Hematopoietic multipotent progenitor cell treated with erythropoietin and hydrocortisone succinate and interleukin-3 and kit ligand, for 4 days (in vitro differentiated cells): ENCODE measurements around the gene EED.
"Not testable (repeated sequence)": the region's sequence is repeated elsewhere in the genome, so short reads cannot be mapped to it uniquely, and the experiment has no call there.

Experiments used
- DNase-seq: peaks from one replicate; pipeline ENCODE4 v3.0.0-alpha.2; 2015

Gene EED

DNA sequence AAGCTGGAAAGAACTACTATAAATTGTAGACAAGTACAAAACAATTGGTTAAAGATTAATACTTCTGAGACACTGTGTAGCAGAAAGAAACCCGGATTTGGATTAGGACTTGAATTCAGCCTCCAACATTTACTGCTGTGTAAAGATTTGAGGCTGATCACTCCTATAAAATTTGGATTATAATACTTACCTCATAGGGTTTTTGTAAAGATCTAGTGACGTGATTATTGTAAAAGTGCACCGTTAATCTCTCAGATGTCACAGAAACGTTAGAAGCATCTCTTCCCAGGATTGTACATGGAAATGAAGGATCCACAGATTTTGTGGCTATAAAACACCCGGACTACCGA, 57.2 kb downstream of the EED start:
- DNase-seq: no peak

DNA sequence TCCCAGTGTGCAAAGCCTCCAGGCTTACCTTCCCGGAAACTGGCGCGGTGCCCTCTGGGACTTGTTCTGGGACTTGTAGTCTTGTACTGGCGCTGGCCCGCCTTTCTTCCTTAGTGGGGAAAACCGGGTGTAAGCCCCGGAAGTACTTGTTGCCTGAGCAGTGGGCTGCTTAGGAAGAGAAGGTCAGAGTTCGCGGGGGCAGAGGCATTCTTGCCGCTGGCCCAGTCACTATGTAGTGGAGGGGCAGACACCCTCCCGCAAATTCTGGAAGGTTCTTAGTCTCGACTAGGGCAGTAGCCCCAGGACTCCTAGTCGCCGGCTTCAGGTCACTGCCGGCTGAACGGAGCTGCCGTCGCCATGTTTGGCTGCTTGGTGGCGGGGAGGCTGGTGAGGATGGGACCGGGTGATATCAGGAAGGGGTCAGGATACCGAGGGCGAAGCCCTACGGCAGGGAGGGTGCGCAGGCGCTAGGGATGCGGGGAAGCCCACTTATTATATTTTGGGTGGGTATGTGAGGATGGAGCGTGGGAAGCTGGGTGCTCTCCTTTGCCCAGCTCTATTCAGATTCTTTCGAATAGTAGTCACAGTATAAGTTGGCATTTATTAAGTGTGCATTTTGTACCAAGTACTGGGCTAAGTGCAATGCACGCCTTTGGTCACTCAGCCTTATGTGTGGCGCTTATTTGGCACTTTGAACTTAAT, 57.7 kb downstream of the EED start, which contains the start of gene HIKESHI:
Gene HIKESHI (plus strand): TSS at position 149 of the 702 bp plus-strand sequence. CDS start 209 bp downstream, at position 358.
- peak; percentile 99 for DNase-seq

DNA sequence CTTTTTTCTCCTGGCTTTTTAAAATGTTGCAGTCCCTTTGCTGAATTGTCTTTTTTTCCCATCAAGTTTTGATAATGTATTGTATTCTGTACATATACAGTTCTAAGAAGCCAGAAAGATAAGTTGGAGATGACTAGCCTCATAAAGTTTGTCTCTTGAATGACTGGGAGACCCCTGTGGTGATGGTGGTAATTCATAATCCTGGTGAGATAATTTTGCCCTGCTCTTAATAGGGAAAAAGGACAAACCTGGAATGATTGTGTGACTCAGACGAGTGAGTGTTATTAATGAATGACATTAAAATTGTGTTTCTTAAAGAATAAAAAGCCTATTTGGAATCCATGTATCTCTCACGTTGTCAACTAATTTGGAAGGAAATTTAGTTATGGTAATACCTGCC, 58.7 kb downstream of the EED start:
- no peak for DNase-seq

DNA sequence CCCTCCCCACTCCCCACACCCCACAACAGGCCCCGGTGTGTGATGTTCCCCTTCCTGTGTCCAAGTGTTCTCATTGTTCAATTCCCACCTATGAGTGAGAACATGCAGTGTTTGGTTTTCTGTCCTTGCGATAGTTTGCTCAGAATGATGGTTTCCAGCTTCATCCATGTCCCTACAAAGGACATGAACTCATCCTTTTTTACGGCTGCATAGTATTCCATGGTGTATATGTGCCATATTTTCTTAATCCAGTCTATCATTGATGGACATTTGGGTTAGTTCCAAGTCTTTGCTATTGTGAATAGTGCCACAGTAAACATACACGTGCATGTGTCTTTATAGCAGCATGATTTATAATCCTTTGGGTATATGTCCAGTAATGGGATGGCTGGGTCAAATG, 64.2 kb downstream of the EED start:
- DNase-seq: not testable (repeated sequence)

DNA sequence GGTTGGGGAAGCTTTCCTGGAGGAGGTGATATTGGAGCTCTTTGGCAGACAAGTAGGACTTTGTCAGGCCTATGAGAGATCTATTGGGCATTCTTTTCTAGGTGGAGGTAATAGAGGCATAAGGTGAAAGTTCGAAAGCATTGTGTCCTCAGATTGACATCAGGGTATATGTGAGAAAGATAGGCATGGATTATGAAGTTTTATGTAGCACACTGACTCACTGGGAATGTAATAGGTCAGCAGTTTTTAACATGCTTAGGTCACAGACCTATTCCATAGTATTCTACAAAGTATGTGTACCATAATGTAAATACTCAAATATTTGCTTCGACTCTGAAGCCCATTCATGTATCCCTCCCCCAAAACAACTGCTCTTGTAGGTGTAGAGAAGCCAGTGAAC, 69.2 kb downstream of the EED start:
- no peak for DNase-seq

DNA sequence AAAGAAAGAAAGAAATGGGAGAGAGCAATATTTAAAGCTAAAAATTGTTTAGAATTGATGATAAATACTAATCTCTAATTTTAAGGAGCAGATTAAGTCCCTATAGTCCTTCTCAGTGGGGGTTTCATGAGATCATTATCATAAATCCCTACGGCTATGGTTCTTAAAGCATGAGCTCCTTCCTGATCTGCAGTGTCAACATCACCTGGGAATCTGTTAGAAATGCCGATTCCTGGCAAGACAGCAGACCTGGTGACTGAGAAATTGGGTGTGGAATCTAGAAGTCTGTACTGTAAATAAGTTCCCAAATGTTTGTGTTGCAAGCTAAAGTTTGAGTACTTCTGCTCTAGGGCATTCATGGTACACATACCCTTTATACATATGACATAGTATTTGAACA, 70.1 kb downstream of the EED start:
- no peak for DNase-seq
